Small intestine (tissue), 7 donors: ENCODE measurements around the gene ATP11C. TPM values are rescaled to one million over a fixed set of nuclear protein-coding genes. Genes with fewer than 3 reads are reported as not detected.
A peak's percentile ranks its signal among the peaks of the same experiment; 100 is the strongest.
"Not testable (repeated sequence)": the region's sequence is repeated elsewhere in the genome, so short reads cannot be mapped to it uniquely, and the experiment has no call there.

Experiments
- DNase-seq, 2 donors: peaks; one replicate each; pipeline versions ENCODE4 v3.0.0 to v3.0.0-alpha.2; 2013
- FAIRE-seq: peaks from 2 replicates; lab custom pipeline; 2012; peaks lifted over from hg19 to GRCh38; lab: Jason Lieb, UNC
- H3K27ac ChIP-seq, 3 donors: one replicate each; pipeline ENCODE4 v1.5.1; 2013; ENCODE audit warnings: low read length in 2 of 3, mild to moderate bottlenecking in 2 of 3, control low read depth in 1 of 3, inconsistent platforms in 1 of 3, low read depth in 1 of 3, moderate library complexity in 1 of 3
- H3K27me3 ChIP-seq, 3 donors: one replicate each; pipeline ENCODE4 v1.6.1; 2013; ENCODE audit warnings: low read length in 3 of 3, inconsistent platforms in 1 of 3; ENCODE audit not compliant: control insufficient read depth in 3 of 3, insufficient read depth in 3 of 3
- H3K36me3 ChIP-seq, 3 donors: one replicate each; pipeline ENCODE4 v1.6.1; 2013; ENCODE audit warnings: low read length in 3 of 3, inconsistent platforms in 1 of 3, low read depth in 1 of 3, mild to moderate bottlenecking in 1 of 3, moderate library complexity in 1 of 3; ENCODE audit not compliant: control insufficient read depth in 3 of 3, insufficient read depth in 2 of 3
- H3K4me1 ChIP-seq, 3 donors: one replicate each; pipeline ENCODE4 v1.6.1; 2013; ENCODE audit warnings: low read length in 2 of 3, inconsistent platforms in 1 of 3, low read depth in 1 of 3, mild to moderate bottlenecking in 1 of 3, moderate library complexity in 1 of 3; ENCODE audit not compliant: control insufficient read depth in 3 of 3, insufficient read depth in 2 of 3
- H3K4me3 ChIP-seq, 3 donors: one replicate each; pipeline ENCODE4 v1.5.1; 2013; ENCODE audit warnings: low read length in 3 of 3, control low read depth in 1 of 3, inconsistent platforms in 1 of 3, low read depth in 1 of 3, mild to moderate bottlenecking in 1 of 3, moderate library complexity in 1 of 3
- H3K9me3 ChIP-seq, 2 donors: one replicate each; pipeline ENCODE4 v1.6.1; 2013; ENCODE audit warnings: low read depth in 1 of 2, low read length in 1 of 2; ENCODE audit not compliant: control insufficient read depth in 2 of 2, insufficient read depth in 1 of 2
- WGBS, 3 donors: extraction: QIAGEN DNeasy Blood & Tissue Kit; methylation state at CpG; one replicate each; pipeline ENCODE4 v1.1.7; 2013; 5-methylcytosine and 5-hydroxymethylcytosine counted together
- polyA plus RNA-seq, 4 donors: library from polyadenylated mRNA; stranded (reverse) in 3 of 4; unstranded in 1 of 4; fragments of 200-250 nt in 3 of 4; fragments of 120-200 nt in 1 of 4; gene quantifications; one replicate each; pipeline versions ENCODE4 v1.2.1 to v1.2.3, GENCODE V29; 2013
- donor health status: healthy with polysubstance abuse.
- donor health status: control.
- donor health status: control.
- donor health status: Bipolar disorder and iron deficiency.
- donor health status: healthy.

ATP11C gene
- polyA plus RNA-seq, 4 donors = 3.8 to 16.1 (median 6.6) TPM

GRCh38 chrX:139842326-139843185 is 90.3 kb downstream of the ATP11C start:
- 77 to 92% (median 80%) methylated on average over 8 of the region's 8 CpGs for WGBS, 3 donors
- Histone ChIP-seq H3K4me1 (no peaks in the 10 kb centered on the region), H3K27me3 (no peaks in the 10 kb centered on the region), H3K27ac (no peak overlapping the region), H3K4me3 (no peak overlapping the region), H3K36me3 (no peaks in the 10 kb centered on the region), H3K9me3 (peaks cover 0 to 2% of the 10 kb centered on the region in 2 donors)
- no peak for DNase-seq
- FAIRE-seq = no peak

GRCh38 chrX:139836335-139836734 is 96.5 kb downstream of the ATP11C start:
- not testable (repeated sequence) for H3K9me3 ChIP-seq, H3K4me1 ChIP-seq, FAIRE-seq, H3K27ac ChIP-seq, H3K4me3 ChIP-seq, DNase-seq, H3K27me3 ChIP-seq, H3K36me3 ChIP-seq
- whole genome bisulfite sequencing, 3 donors = 83 to 90% (median 89%) methylated on average over 5 of the region's 5 CpGs

DNA sequence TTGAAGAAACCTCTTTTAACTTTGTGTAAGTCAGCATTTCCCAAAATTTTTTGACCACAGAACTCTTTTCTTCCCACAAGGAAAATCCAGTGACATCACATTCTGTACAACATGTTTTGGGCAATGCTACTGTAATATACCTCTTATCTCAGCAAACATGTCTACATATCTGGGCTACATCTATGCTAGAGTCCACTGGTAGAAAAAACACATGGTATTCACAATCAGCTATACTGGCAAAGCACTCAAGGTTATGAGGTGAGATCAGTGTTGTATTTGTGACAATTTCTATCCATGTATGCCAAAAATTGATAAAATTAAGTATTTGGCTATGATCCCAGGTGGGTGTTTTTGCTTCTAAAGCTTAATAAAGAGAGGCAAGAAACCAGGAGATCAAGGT is 98.0 kb downstream of the ATP11C start:
- Histone ChIP-seq H3K9me3 (peaks cover 0 to 2% of the 10 kb centered on the region in 2 donors), H3K27ac (no peak overlapping the region), H3K36me3 (no peaks in the 10 kb centered on the region), H3K4me1 (no peaks in the 10 kb centered on the region), H3K27me3 (no peaks in the 10 kb centered on the region), H3K4me3 (no peak overlapping the region)
- no peak for DNase-seq
- no peak for FAIRE-seq

DNA sequence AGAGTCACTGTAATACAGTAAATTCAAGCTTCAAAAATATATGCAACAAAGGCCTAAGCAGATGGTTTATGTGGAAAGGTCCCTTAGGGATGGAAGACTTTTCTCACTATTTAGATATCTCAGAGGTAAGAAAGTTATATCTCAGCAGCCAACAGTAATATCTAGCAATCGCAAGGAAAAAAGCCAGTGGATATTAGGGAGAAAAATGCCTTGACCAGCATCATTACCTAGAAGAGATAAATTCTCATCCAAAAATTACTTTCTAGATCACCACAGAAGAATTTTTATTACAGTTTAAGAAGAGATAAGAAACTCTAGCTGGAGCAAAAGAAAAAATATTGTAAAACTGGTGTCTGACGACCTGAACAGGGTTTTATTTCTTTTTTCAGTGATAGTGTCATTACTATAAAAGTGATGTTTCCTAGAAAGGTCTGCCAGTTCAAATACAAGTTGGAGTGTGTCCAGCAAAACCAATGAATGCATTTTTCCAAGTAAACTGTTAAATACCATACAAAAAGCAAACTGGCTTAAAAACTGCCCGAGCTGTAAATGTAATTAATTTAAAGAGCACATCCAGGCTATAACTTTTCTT is 100.0 kb downstream of the ATP11C start:
- Histone ChIP-seq H3K27ac (no peak overlapping the region), H3K9me3 (no peaks in the 10 kb centered on the region), H3K4me3 (no peak overlapping the region), H3K4me1 (peaks cover 0 to 2% (median 0%) of the 10 kb centered on the region in 3 donors), H3K27me3 (no peaks in the 10 kb centered on the region), H3K36me3 (no peaks in the 10 kb centered on the region)
- DNase-seq (no peak), FAIRE-seq (no peak)
- 62 to 79% (median 66%) methylated on average over 3 of the region's 3 CpGs for WGBS, 3 donors

GRCh38 chrX:139831675-139832456 is 101.0 kb downstream of the ATP11C start:
- 38 to 49% (median 45%) methylated on average over 3 of the region's 3 CpGs for WGBS, 3 donors
- DNase-seq = peak in 1 of 2 donors; percentile 31
- no peak for FAIRE-seq
- Histone ChIP-seq H3K27me3 (no peaks in the 10 kb centered on the region), H3K4me1 (peaks cover 0 to 2% (median 0%) of the 10 kb centered on the region in 3 donors), H3K9me3 (no peaks in the 10 kb centered on the region), H3K27ac (peak overlapping the region in 1 of 3 donors; percentile 2), H3K36me3 (no peaks in the 10 kb centered on the region), H3K4me3 (no peak overlapping the region)

DNA sequence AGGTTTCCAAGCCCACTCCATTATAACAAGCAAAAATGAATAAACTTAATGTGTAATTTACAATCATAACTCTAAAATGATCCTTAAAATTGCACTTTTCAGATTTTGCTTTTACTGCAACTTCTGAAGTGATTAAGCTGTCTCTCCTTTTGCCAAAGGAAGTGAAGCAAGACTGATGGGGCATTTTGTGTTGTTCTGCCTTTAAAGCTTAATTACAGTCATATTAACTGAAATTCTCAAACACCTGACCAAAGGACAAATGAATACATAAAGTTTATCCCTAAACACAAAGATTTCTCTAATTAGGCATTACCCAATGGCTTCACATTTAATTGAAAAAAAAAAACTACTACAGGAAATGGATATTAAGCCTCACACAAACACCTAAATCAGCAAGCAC is 101.8 kb downstream of the ATP11C start:
- no peak for DNase-seq
- no peaks in the 10 kb centered on the region for H3K9me3 ChIP-seq
- peaks cover 0 to 4% (median 0%) of the 10 kb centered on the region in 3 donors for H3K4me1 ChIP-seq
- H3K27ac ChIP-seq = no peak overlapping the region
- no peak overlapping the region for H3K4me3 ChIP-seq
- H3K27me3 ChIP-seq = no peaks in the 10 kb centered on the region
- no peaks in the 10 kb centered on the region for H3K36me3 ChIP-seq
- FAIRE-seq = no peak

- peaks cover 0 to 4% (median 0%) of the 10 kb centered on the region in 3 donors for H3K4me1 ChIP-seq
These were observed 104.0 kb downstream of the ATP11C start for GRCh38 chrX:139828830-139829229.

GRCh38 chrX:139828033-139828432 is 104.8 kb downstream of the ATP11C start:
- H3K27ac ChIP-seq = no peak overlapping the region
- H3K4me3 ChIP-seq = no peak overlapping the region
- no peaks in the 10 kb centered on the region for H3K9me3 ChIP-seq
- peaks cover 0 to 4% (median 0%) of the 10 kb centered on the region in 3 donors for H3K4me1 ChIP-seq
- DNase-seq = peak; percentile 16 to 40
- FAIRE-seq = no peak
- WGBS, 3 donors = 29 to 47% (median 39%) methylated on average over 1 of the region's 1 CpG
- no peaks in the 10 kb centered on the region for H3K36me3 ChIP-seq
- no peaks in the 10 kb centered on the region for H3K27me3 ChIP-seq

More at GRCh38 chrX:139828830-139829229, 104.0 kb downstream of the ATP11C start:
- H3K36me3 ChIP-seq = no peaks in the 10 kb centered on the region
- no peak overlapping the region for H3K27ac ChIP-seq
- no peaks in the 10 kb centered on the region for H3K27me3 ChIP-seq
- 90% methylated on average over 1 of the region's 1 CpG for WGBS, 3 donors
- FAIRE-seq = no peak
- H3K9me3 ChIP-seq = no peaks in the 10 kb centered on the region
- H3K4me3 ChIP-seq = no peak overlapping the region
- no peak for DNase-seq
